ENCODE measurements around the gene SYNE1.

Gene SYNE1

GRCh38 chr6:152386131-152386530 is 251.0 kb downstream of the SYNE1 start:
- no peak overlapping the region for H3K27ac ChIP-seq (ENCODE audit: insufficient read depth, low read depth, low read length, poor library complexity, severe bottlenecking)
- H3K9me3 ChIP-seq (ENCODE audit: control insufficient read depth, low read length), result no peaks in the 10 kb centered on the region
- peaks cover 3% of the 10 kb centered on the region for H3K4me1 ChIP-seq (ENCODE audit: control insufficient read depth, insufficient read depth, low read length)
- 86 to 87% methylated on average over 2 of the region's 2 CpGs for WGBS, 2 experiments
- H3K36me3 ChIP-seq (ENCODE audit: control insufficient read depth, insufficient read depth, low read length), result no peaks in the 10 kb centered on the region
- H3K27me3 ChIP-seq (ENCODE audit: control insufficient read depth, insufficient read depth, low read length, poor library complexity, severe bottlenecking), result no peaks in the 10 kb centered on the region
- H3K4me3 ChIP-seq (ENCODE audit: insufficient read depth, low read depth, low read length), result no peak overlapping the region

- 88 to 91% methylated on average over 16 to 17 of the region's 17 CpGs for WGBS, 2 experiments
- Histone ChIP-seq H3K27ac (ENCODE audit: insufficient read depth, low read depth, low read length, poor library complexity, severe bottlenecking) (peak overlapping the region; percentile 72), H3K4me1 (ENCODE audit: control insufficient read depth, insufficient read depth, low read length) (peaks cover 6% of the 10 kb centered on the region), H3K9me3 (ENCODE audit: control insufficient read depth, low read length) (no peaks in the 10 kb centered on the region), H3K36me3 (ENCODE audit: control insufficient read depth, insufficient read depth, low read length) (no peaks in the 10 kb centered on the region), H3K4me3 (ENCODE audit: insufficient read depth, low read depth, low read length) (no peak overlapping the region), H3K27me3 (ENCODE audit: control insufficient read depth, insufficient read depth, low read length, poor library complexity, severe bottlenecking) (no peaks in the 10 kb centered on the region)
These were observed 255.9 kb downstream of the SYNE1 start for GRCh38 chr6:152380993-152381898.

- Histone ChIP-seq H3K4me1 (ENCODE audit: control insufficient read depth, insufficient read depth, low read length) (peaks cover 6% of the 10 kb centered on the region), H3K27me3 (ENCODE audit: control insufficient read depth, insufficient read depth, low read length, poor library complexity, severe bottlenecking) (no peaks in the 10 kb centered on the region), H3K27ac (ENCODE audit: insufficient read depth, low read depth, low read length, poor library complexity, severe bottlenecking) (peak overlapping the region; percentile 28), H3K4me3 (ENCODE audit: insufficient read depth, low read depth, low read length) (no peak overlapping the region), H3K9me3 (ENCODE audit: control insufficient read depth, low read length) (no peaks in the 10 kb centered on the region), H3K36me3 (ENCODE audit: control insufficient read depth, insufficient read depth, low read length) (no peaks in the 10 kb centered on the region)
- 73 to 76% methylated on average over 5 of the region's 5 CpGs for WGBS, 2 experiments
These were observed 256.8 kb downstream of the SYNE1 start for GRCh38 chr6:152380351-152380767.

GRCh38 chr6:152379423-152379822 is 257.7 kb downstream of the SYNE1 start:
- no peaks in the 10 kb centered on the region for H3K27me3 ChIP-seq (ENCODE audit: control insufficient read depth, insufficient read depth, low read length, poor library complexity, severe bottlenecking)
- H3K27ac ChIP-seq (ENCODE audit: insufficient read depth, low read depth, low read length, poor library complexity, severe bottlenecking), result no peak overlapping the region
- no peaks in the 10 kb centered on the region for H3K9me3 ChIP-seq (ENCODE audit: control insufficient read depth, low read length)
- H3K4me1 ChIP-seq (ENCODE audit: control insufficient read depth, insufficient read depth, low read length), result peaks cover 6% of the 10 kb centered on the region
- H3K36me3 ChIP-seq (ENCODE audit: control insufficient read depth, insufficient read depth, low read length), result no peaks in the 10 kb centered on the region
- no peak overlapping the region for H3K4me3 ChIP-seq (ENCODE audit: insufficient read depth, low read depth, low read length)

GRCh38 chr6:152378169-152378568 is 259.0 kb downstream of the SYNE1 start:
- H3K27ac ChIP-seq (ENCODE audit: insufficient read depth, low read depth, low read length, poor library complexity, severe bottlenecking), result no peak overlapping the region
- no peak overlapping the region for H3K4me3 ChIP-seq (ENCODE audit: insufficient read depth, low read depth, low read length)
- no peaks in the 10 kb centered on the region for H3K27me3 ChIP-seq (ENCODE audit: control insufficient read depth, insufficient read depth, low read length, poor library complexity, severe bottlenecking)
- H3K9me3 ChIP-seq (ENCODE audit: control insufficient read depth, low read length), result no peaks in the 10 kb centered on the region
- H3K36me3 ChIP-seq (ENCODE audit: control insufficient read depth, insufficient read depth, low read length), result no peaks in the 10 kb centered on the region
- H3K4me1 ChIP-seq (ENCODE audit: control insufficient read depth, insufficient read depth, low read length), result peaks cover 6% of the 10 kb centered on the region
- WGBS, 2 experiments, result 46 to 66% methylated on average over 4 of the region's 4 CpGs

- H3K4me1 ChIP-seq (ENCODE audit: control insufficient read depth, insufficient read depth, low read length), result no peaks in the 10 kb centered on the region
- no peak overlapping the region for H3K27ac ChIP-seq (ENCODE audit: insufficient read depth, low read depth, low read length, poor library complexity, severe bottlenecking)
- H3K9me3 ChIP-seq (ENCODE audit: control insufficient read depth, low read length), result no peaks in the 10 kb centered on the region
- H3K4me3 ChIP-seq (ENCODE audit: insufficient read depth, low read depth, low read length), result no peak overlapping the region
- H3K36me3 ChIP-seq (ENCODE audit: control insufficient read depth, insufficient read depth, low read length), result no peaks in the 10 kb centered on the region
- 83 to 95% methylated on average over 6 of the region's 6 CpGs for WGBS, 2 experiments
- no peaks in the 10 kb centered on the region for H3K27me3 ChIP-seq (ENCODE audit: control insufficient read depth, insufficient read depth, low read length, poor library complexity, severe bottlenecking)
These were observed 262.0 kb downstream of the SYNE1 start for GRCh38 chr6:152375197-152375596.

- 91 to 100% methylated on average over 2 of the region's 2 CpGs for WGBS, 2 experiments
- H3K36me3 ChIP-seq (ENCODE audit: control insufficient read depth, insufficient read depth, low read length), result no peaks in the 10 kb centered on the region
- no peaks in the 10 kb centered on the region for H3K4me1 ChIP-seq (ENCODE audit: control insufficient read depth, insufficient read depth, low read length)
- H3K4me3 ChIP-seq (ENCODE audit: insufficient read depth, low read depth, low read length), result no peak overlapping the region
- H3K27ac ChIP-seq (ENCODE audit: insufficient read depth, low read depth, low read length, poor library complexity, severe bottlenecking), result no peak overlapping the region
- H3K9me3 ChIP-seq (ENCODE audit: control insufficient read depth, low read length), result no peaks in the 10 kb centered on the region
- H3K27me3 ChIP-seq (ENCODE audit: control insufficient read depth, insufficient read depth, low read length, poor library complexity, severe bottlenecking), result no peaks in the 10 kb centered on the region
These were observed 264.2 kb downstream of the SYNE1 start for GRCh38 chr6:152372945-152373344.

GRCh38 chr6:152371775-152372174 is 265.4 kb downstream of the SYNE1 start:
- no peaks in the 10 kb centered on the region for H3K27me3 ChIP-seq (ENCODE audit: control insufficient read depth, insufficient read depth, low read length, poor library complexity, severe bottlenecking)
- no peak overlapping the region for H3K4me3 ChIP-seq (ENCODE audit: insufficient read depth, low read depth, low read length)
- no peaks in the 10 kb centered on the region for H3K36me3 ChIP-seq (ENCODE audit: control insufficient read depth, insufficient read depth, low read length)
- H3K4me1 ChIP-seq (ENCODE audit: control insufficient read depth, insufficient read depth, low read length), result no peaks in the 10 kb centered on the region
- no peaks in the 10 kb centered on the region for H3K9me3 ChIP-seq (ENCODE audit: control insufficient read depth, low read length)
- no peak overlapping the region for H3K27ac ChIP-seq (ENCODE audit: insufficient read depth, low read depth, low read length, poor library complexity, severe bottlenecking)

- no peaks in the 10 kb centered on the region for H3K27me3 ChIP-seq (ENCODE audit: control insufficient read depth, insufficient read depth, low read length, poor library complexity, severe bottlenecking)
- WGBS, 2 experiments, result 87 to 88% methylated on average over 20 of the region's 20 CpGs
- no peaks in the 10 kb centered on the region for H3K4me1 ChIP-seq (ENCODE audit: control insufficient read depth, insufficient read depth, low read length)
- no peak overlapping the region for H3K27ac ChIP-seq (ENCODE audit: insufficient read depth, low read depth, low read length, poor library complexity, severe bottlenecking)
- H3K4me3 ChIP-seq (ENCODE audit: insufficient read depth, low read depth, low read length), result no peak overlapping the region
- no peaks in the 10 kb centered on the region for H3K36me3 ChIP-seq (ENCODE audit: control insufficient read depth, insufficient read depth, low read length)
- H3K9me3 ChIP-seq (ENCODE audit: control insufficient read depth, low read length), result no peaks in the 10 kb centered on the region
These were observed 268.2 kb downstream of the SYNE1 start for GRCh38 chr6:152368751-152369624.

GRCh38 chr6:152364866-152365265 is 272.3 kb downstream of the SYNE1 start:
- H3K4me3 ChIP-seq (ENCODE audit: insufficient read depth, low read depth, low read length), result no peak overlapping the region
- WGBS, 2 experiments, result 66 to 70% methylated on average over 2 of the region's 2 CpGs
- H3K36me3 ChIP-seq (ENCODE audit: control insufficient read depth, insufficient read depth, low read length), result no peaks in the 10 kb centered on the region
- H3K4me1 ChIP-seq (ENCODE audit: control insufficient read depth, insufficient read depth, low read length), result no peaks in the 10 kb centered on the region
- no peaks in the 10 kb centered on the region for H3K27me3 ChIP-seq (ENCODE audit: control insufficient read depth, insufficient read depth, low read length, poor library complexity, severe bottlenecking)
- H3K9me3 ChIP-seq (ENCODE audit: control insufficient read depth, low read length), result no peaks in the 10 kb centered on the region
- H3K27ac ChIP-seq (ENCODE audit: insufficient read depth, low read depth, low read length, poor library complexity, severe bottlenecking), result no peak overlapping the region
